Fibroblast of the aortic adventitia (primary cell): ENCODE measurements around the gene ATP1A1. TPM values are rescaled to one million over a fixed set of nuclear protein-coding genes. Genes with fewer than 3 reads are reported as not detected.

Source experiments
- DNase-seq: peaks from one replicate; pipeline ENCODE4 v3.0.0-alpha.2; 2010; ENCODE audit warnings: low read depth
- H3K4me3 ChIP-seq: 2 replicates; pipeline ENCODE4 v1.5.1; 2011; ENCODE audit warnings: low read depth, mild to moderate bottlenecking, control low read depth, low read length, moderate library complexity
- CTCF ChIP-seq: IDR thresholded peaks from 2 replicates; pipeline ENCODE4 v1.5.1; 2011; ENCODE audit warnings: mild to moderate bottlenecking, low read length, control low read depth, inconsistent platforms; ENCODE audit not compliant: insufficient read depth
- total RNA-seq: library from RNA; depleted of rRNA; stranded (reverse); fragments of >200 nt; gene quantifications from 2 replicates; pipeline ENCODE4 v1.2.3, GENCODE V29; 2012; ENCODE audit warnings: low replicate concordance

Gene ATP1A1
- total RNA-seq, 1 donor = 126 TPM

- no peak for TF ChIP-seq CTCF
- no peak for DNase-seq
- no peak overlapping the region for H3K4me3 ChIP-seq
Observed at GRCh38 chr1:116408193-116408592, 35.1 kb downstream of the ATP1A1 start.

- no peak overlapping the region for H3K4me3 ChIP-seq
- no peak for TF ChIP-seq CTCF
- no peak for DNase-seq
Observed at GRCh38 chr1:116408803-116409720, 36.0 kb downstream of the ATP1A1 start.

- no peak overlapping the region for H3K4me3 ChIP-seq
- no peak for TF ChIP-seq CTCF
- DNase-seq = peak; percentile 16
Observed at GRCh38 chr1:116409751-116410191, 36.7 kb downstream of the ATP1A1 start.

- TF ChIP-seq CTCF = no peak
- H3K4me3 ChIP-seq = no peak overlapping the region
- DNase-seq = peak; percentile 94
Observed at GRCh38 chr1:116411784-116412479, 38.9 kb downstream of the ATP1A1 start.

GRCh38 chr1:116412480-116412798 is 39.4 kb downstream of the ATP1A1 start:
- no peak for DNase-seq
- H3K4me3 ChIP-seq = no peak overlapping the region
- TF ChIP-seq CTCF = no peak

GRCh38 chr1:116412898-116413297 is 39.9 kb downstream of the ATP1A1 start:
- H3K4me3 ChIP-seq = no peak overlapping the region
- DNase-seq = no peak
- TF ChIP-seq CTCF = no peak
